ENCODE measurements around the gene MEX3B.
"Not testable (repeated sequence)": the region's sequence is repeated elsewhere in the genome, so short reads cannot be mapped to it uniquely, and the experiment has no call there.

The MEX3B gene

DNA sequence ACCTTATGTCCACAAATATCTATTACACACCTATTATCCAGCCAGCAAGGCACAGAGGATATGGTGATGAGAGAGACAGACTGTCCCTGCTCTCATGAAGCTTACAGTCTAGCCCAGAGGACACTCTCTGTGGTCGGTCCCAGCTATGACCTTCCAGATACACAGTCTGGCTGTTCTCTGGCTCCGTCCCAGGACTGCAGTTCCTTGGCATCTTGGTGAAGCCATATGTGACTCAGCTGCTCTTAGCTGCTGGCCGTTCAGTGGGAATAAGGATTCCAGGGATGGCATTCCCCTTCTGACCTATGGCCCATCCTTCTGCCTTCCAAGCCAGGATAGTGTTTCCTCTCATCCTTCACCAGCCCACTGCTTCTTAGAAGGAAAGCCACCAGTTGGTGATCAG, 30.8 kb downstream of the MEX3B start:
- no peak for DNase-seq (ENCODE audit: extremely low read depth in 1 of 2, low read depth in 1 of 2)

DNA sequence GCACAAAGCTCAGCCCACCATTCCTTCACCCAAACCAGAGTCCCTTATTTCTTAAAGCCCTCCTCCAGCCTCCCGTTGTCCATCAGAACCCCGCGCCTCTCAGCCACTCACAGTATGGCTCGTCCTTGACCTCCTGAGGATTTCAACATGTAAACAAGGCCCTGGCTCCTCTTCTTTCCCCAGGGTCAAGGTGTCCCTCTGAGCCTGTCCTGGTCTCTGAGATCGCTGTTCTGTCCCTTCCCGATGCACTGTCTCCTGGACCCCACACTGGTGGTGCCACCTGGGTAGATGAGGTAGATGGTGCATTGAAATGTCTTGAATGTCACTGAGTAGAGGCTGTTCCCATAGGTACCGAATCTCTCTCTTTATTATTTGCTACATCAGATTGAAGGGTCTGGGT, 32.9 kb downstream of the MEX3B start:
- DNase-seq (ENCODE audit: extremely low read depth in 1 of 2, low read depth in 1 of 2), result no peak

GRCh38 chr15:82005239-82005638, 40.6 kb downstream of the MEX3B start:
- no peak for DNase-seq (ENCODE audit: extremely low read depth in 1 of 2, low read depth in 1 of 2)

DNA sequence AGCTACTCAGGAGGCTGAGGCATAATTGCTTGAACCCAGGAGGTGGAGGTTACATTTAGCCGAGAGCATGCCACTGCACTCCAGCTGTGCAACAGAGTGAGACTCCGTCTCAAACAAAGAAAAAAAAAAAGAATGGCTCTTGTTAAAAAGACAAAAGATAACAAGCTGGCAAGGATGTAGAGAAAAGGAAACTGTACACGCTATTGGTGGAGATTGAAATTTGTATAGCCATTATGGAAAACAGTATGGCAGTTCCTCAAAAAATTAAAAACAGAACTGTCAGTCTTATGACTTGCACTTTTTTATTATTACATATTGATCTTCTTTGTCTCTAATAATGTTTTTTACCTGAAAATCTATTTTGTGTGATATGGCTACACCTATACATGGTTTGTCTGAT, 41.9 kb downstream of the MEX3B start:
- DNase-seq (ENCODE audit: extremely low read depth in 1 of 2, low read depth in 1 of 2), result no peak

DNA sequence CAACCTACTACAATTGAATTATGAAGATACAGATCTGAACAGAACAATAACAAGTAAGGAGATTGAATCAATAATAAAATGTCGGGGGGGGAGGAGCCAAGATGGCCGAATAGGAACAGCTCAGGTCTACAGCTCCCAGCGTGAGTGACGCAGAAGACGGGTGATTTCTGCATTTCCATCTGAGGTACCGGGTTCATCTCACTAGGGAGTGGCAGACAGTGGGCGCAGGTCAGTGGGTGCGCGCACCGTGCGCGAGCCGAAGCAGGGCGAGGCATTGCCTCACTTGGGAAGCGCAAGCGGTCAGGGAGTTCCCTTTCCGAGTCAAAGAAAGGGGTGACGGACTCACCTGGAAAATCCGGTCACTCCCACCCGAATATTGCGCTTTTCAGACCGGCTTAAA, 50.7 kb downstream of the MEX3B start:
- DNase-seq (ENCODE audit: extremely low read depth in 1 of 2, low read depth in 1 of 2), result not testable (repeated sequence)

- DNase-seq (ENCODE audit: extremely low read depth in 1 of 2, low read depth in 1 of 2), result no peak
These were observed 53.3 kb downstream of the MEX3B start for GRCh38 chr15:81992523-81992922.
